Transverse colon (tissue), 4 donors: Measurements from ENCODE around the gene SELENON. TPM values are rescaled to one million over a fixed set of nuclear protein-coding genes. Genes with fewer than 3 reads are reported as not detected.
A peak's percentile ranks its signal among the peaks of the same experiment; 100 is the strongest.

Experiments used
- DNase-seq: peaks from one replicate; pipeline ENCODE4 v3.0.0-alpha.2; 2019
- H3K27ac ChIP-seq, 4 donors: fragments of 200-600 bp; sonication (generic); 2 replicates each; pipeline ENCODE4 v1.5.1; 2016 to 2018; ENCODE audit warnings: inconsistent platforms in 4 of 4
- H3K27me3 ChIP-seq: fragments of 200-600 bp; sonication (generic); 2 replicates; pipeline ENCODE4 v1.5.1; 2017; ENCODE audit warnings: inconsistent platforms
- H3K36me3 ChIP-seq, 4 donors: fragments of 200-600 bp; sonication (generic); 2 replicates each; pipeline ENCODE4 v1.5.1; 2017 to 2019; ENCODE audit warnings: inconsistent platforms in 4 of 4
- H3K4me1 ChIP-seq, 4 donors: fragments of 200-600 bp; sonication (generic); 2 replicates each; pipeline ENCODE4 v1.5.1; 2017 to 2020; ENCODE audit warnings: inconsistent platforms in 4 of 4
- H3K4me3 ChIP-seq, 4 donors: fragments of 200-600 bp; sonication (generic); 1 replicate in 1 of 4; 2 replicates in 3 of 4; pipeline versions ENCODE4 v1.5.1 to v1.6.1; 2017 to 2019; ENCODE audit warnings: inconsistent platforms in 4 of 4
- H3K9me3 ChIP-seq, 2 donors: fragments of 200-600 bp; sonication (generic); 2 replicates each; pipeline ENCODE4 v1.5.1; 2017 to 2019; ENCODE audit warnings: inconsistent platforms in 2 of 2
- CTCF ChIP-seq, 5 experiments: fragments of 200-600 bp in 3 of 5; fragments of 450-650 bp in 2 of 5; sonication (generic) in 3 of 5; IDR thresholded peaks; 1 replicate in 2 of 5; 2 replicates in 3 of 5; pipeline ENCODE4 v1.5.1; 2016 to 2017; ENCODE audit warnings: antibody characterized with exemption in 5 of 5, inconsistent platforms in 3 of 5, mild to moderate bottlenecking in 2 of 5, moderate library complexity in 1 of 5
- EP300 ChIP-seq: sonication (generic); formaldehyde crosslinking; IDR thresholded peaks from one replicate; pipeline ENCODE4 v1.6.1; 2017; ENCODE audit warnings: antibody characterized with exemption, low read depth
- POLR2A ChIP-seq: fragments of 450-650 bp; IDR thresholded peaks from one replicate; pipeline ENCODE4 v1.6.1; 2016; ENCODE audit warnings: antibody characterized with exemption, mild to moderate bottlenecking, moderate library complexity
- POLR2AphosphoS5 ChIP-seq, 3 donors: sonication (generic); formaldehyde crosslinking; IDR thresholded peaks; one replicate each; pipeline ENCODE4 v1.6.1; 2016; ENCODE audit warnings: antibody characterized with exemption in 3 of 3
- WGBS, 2 donors: methylation state at CpG; one replicate each; pipeline ENCODE4 v1.1.5; 2018; ENCODE audit warnings: low coverage in 1 of 2; 5-methylcytosine and 5-hydroxymethylcytosine counted together
- in situ Hi-C, 4 donors: fragments of 200-750 bp; cut with MboI; loops; one replicate each; pipeline versions ENCODE4 v1.15.0 to v1.15.1; 2017; ENCODE audit warnings: low sequenced_read_pairs in 3 of 4, low pct_ligation_motif_present in 1 of 4, low pct_unique_long_range_greater_than_20kb in 1 of 4
- intact Hi-C: fragments of 100-400 bp; cut with DNase I; formaldehyde crosslinking; loops from one replicate; pipeline ENCODE4 v1.15.1; 2023; ENCODE audit warnings: low total_unique reads
- total RNA-seq, 4 donors: library from RNA; depleted of rRNA; stranded (reverse); fragments of >200 nt; gene quantifications; one replicate each; pipeline ENCODE4 v1.1.0, GENCODE V29; 2016

SELENON gene
- total RNA-seq, 4 donors from 2014 or later = 17.1 to 68.1 (median 24.4) TPM

- H3K27me3 ChIP-seq = no peaks in the 10 kb centered on the region
- peak; percentile 91 to 95 (median 92) for TF ChIP-seq CTCF (IDR thresholded peaks at IDR 0.05)
- no peak for TF ChIP-seq POLR2AphosphoS5 (IDR thresholded peaks at IDR 0.05)
- no peak for TF ChIP-seq EP300
- no peak for TF ChIP-seq POLR2A
- intact Hi-C loops = no loop called here
- in situ Hi-C loops = no loop called here
- no peaks in the 10 kb centered on the region for H3K36me3 ChIP-seq
- H3K4me3 ChIP-seq = no peak overlapping the region
- 39 to 90% methylated on average over 2 to 19 of the region's 21 CpGs for WGBS, 2 donors
- no peak overlapping the region for H3K27ac ChIP-seq
- no peaks in the 10 kb centered on the region for H3K9me3 ChIP-seq
- H3K4me1 ChIP-seq = peaks cover 0 to 13% (median 3%) of the 10 kb centered on the region in 4 donors
- peak; percentile 79 for DNase-seq
Observed at GRCh38 chr1:25810341-25811299, 10.6 kb downstream of the SELENON start.

DNA sequence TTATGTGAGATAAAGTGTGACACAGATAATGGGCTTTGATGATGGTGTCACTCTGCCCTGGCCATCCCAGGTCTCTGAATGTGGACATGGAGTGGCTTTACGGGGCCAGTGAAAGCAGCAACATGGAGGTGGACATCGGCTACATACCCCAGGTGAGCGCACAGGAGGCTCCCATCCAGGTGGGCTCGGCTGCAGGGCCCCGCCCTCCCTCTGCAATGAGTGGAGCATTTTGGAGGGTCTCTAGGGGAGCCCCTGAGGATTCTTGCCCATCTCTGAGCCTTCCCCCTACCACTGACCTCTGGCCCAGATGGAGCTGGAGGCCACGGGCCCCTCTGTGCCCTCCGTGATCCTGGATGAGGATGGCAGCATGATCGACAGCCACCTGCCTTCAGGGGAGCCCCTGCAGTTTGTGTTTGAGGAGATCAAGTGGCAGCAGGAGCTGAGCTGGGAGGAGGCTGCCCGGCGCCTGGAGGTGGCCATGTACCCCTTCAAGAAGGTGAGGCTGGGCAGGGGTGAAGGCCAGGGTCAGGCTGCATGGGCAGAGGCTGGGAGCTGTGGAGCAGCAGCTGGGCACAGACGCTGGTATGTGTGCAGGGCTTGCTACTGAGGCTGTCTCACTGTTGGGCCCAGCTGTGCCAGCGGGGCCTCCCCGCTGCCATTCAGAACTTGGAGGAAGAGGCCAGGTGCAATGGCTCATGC lies 11.5 kb downstream of the SELENON start:
- intact Hi-C loops = no loop called here
- Histone ChIP-seq H3K4me3 (no peak overlapping the region), H3K36me3 (no peaks in the 10 kb centered on the region), H3K4me1 (peaks cover 0 to 7% (median 3%) of the 10 kb centered on the region in 4 donors), H3K27me3 (no peaks in the 10 kb centered on the region), H3K27ac (no peak overlapping the region), H3K9me3 (no peaks in the 10 kb centered on the region)
- WGBS, 2 donors = 95% methylated on average over 12 of the region's 13 CpGs; no CpG with 5 or more reads in 1 of the 2 donors
- TF ChIP-seq CTCF (IDR thresholded peaks at IDR 0.05) (no peak), EP300 (no peak), POLR2A (no peak), POLR2AphosphoS5 (IDR thresholded peaks at IDR 0.05) (no peak)
- DNase-seq = no peak
- in situ Hi-C loops = no loop called here

GRCh38 chr1:25813071-25813733 lies 13.2 kb downstream of the SELENON start:
- Histone ChIP-seq H3K4me3 (no peak overlapping the region), H3K27ac (no peak overlapping the region), H3K27me3 (no peaks in the 10 kb centered on the region), H3K36me3 (no peaks in the 10 kb centered on the region), H3K9me3 (no peaks in the 10 kb centered on the region), H3K4me1 (peaks cover under 1 to 9% (median 4%) of the 10 kb centered on the region in 4 donors)
- in situ Hi-C loops (no loop called here), intact Hi-C loops (no loop called here)
- WGBS, 2 donors = 75 to 82% methylated on average over 6 to 11 of the region's 11 CpGs
- DNase-seq = no peak
- TF ChIP-seq POLR2AphosphoS5 (IDR thresholded peaks at IDR 0.05) = no peak
- no peak for TF ChIP-seq CTCF (IDR thresholded peaks at IDR 0.05)
- TF ChIP-seq EP300 = no peak
- TF ChIP-seq POLR2A = no peak
